SW 1271 (cell line): Measurements from ENCODE around the gene ASB16.
A peak's percentile ranks its signal among the peaks of the same experiment; 100 is the strongest.

Experiments
- DNase-seq, 2 experiments: peaks; one replicate each; lab custom pipeline; 2025; lab: John Stamatoyannopoulos, UW

The ASB16 gene

GRCh38 chr17:44209786-44210341 is 39.4 kb downstream of the ASB16 start:
- no peak for DNase-seq

- no peak for DNase-seq
Observed at GRCh38 chr17:44210342-44211192, 40.1 kb downstream of the ASB16 start.

GRCh38 chr17:44211281-44212265 is 41.1 kb downstream of the ASB16 start:
- DNase-seq = no peak

GRCh38 chr17:44212507-44213402 is 42.3 kb downstream of the ASB16 start:
- no peak for DNase-seq

- DNase-seq = no peak
Observed at GRCh38 chr17:44213403-44214229, 43.1 kb downstream of the ASB16 start.

- no peak for DNase-seq
Observed at GRCh38 chr17:44214230-44214494, 43.7 kb downstream of the ASB16 start.

GRCh38 chr17:44214896-44215295 is 44.4 kb downstream of the ASB16 start:
- DNase-seq = no peak

- DNase-seq = no peak
Observed at GRCh38 chr17:44216173-44216572, 45.7 kb downstream of the ASB16 start.

- DNase-seq = no peak
Observed at GRCh38 chr17:44216694-44217093, 46.2 kb downstream of the ASB16 start.

GRCh38 chr17:44217738-44218343 is 47.3 kb downstream of the ASB16 start:
- DNase-seq = no peak

GRCh38 chr17:44218344-44219107 is 48.0 kb downstream of the ASB16 start:
- DNase-seq = peak; percentile 69 to 72

- peak in 1 of 2 experiments; percentile 49 for DNase-seq
Observed at GRCh38 chr17:44219108-44219615, 48.7 kb downstream of the ASB16 start.

- DNase-seq = peak in 1 of 2 experiments; percentile 50
Observed at GRCh38 chr17:44219616-44220212, 49.2 kb downstream of the ASB16 start, which contains the start of gene UBTF. Gene UBTF, minus strand, starts transcription at chr17:44219675. Its CDS starts 1,446 bp downstream, at chr17:44218229.

GRCh38 chr17:44220213-44221083 is 49.9 kb downstream of the ASB16 start:
- DNase-seq = no peak

GRCh38 chr17:44221084-44221861 is 50.8 kb downstream of the ASB16 start:
- peak in 1 of 2 experiments; percentile 78 for DNase-seq

GRCh38 chr17:44221862-44222111 is 51.3 kb downstream of the ASB16 start:
- DNase-seq = no peak
